GM21381 (cell line): ENCODE data around the gene KRTAP21-1.
"Not testable (repeated sequence)": the region's sequence is repeated elsewhere in the genome, so short reads cannot be mapped to it uniquely, and the experiment has no call there.

Experiments used
- ATAC-seq: cut with Tn5 transposase; IDR thresholded peaks from one replicate; pipeline ENCODE4 v1.9.1; 2021; ENCODE audit warnings: mild to moderate bottlenecking, moderate library complexity; ENCODE audit not compliant: unreplicated experiment

The KRTAP21-1 gene

DNA sequence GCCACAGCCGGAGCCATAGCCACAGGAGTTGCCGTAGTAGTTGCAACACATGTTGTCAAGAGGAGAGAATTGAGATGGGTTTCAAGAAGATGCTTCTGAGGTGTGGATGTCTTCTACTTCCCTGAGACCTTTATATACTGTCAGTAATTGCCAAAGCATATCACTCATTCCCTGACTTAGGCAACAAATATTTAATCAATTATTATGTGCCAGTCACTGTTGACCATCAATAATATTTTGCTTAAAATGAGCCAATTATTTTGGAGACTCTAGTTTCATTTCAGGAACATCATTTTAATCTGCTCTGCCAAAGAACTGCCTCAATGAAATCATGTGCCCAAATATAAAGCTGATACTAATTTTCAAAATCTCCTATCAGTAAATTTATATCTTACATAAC lies at the start of gene KRTAP21-1:
TSS of gene KRTAP21-1 (minus strand) at position 101 of the 400 bp plus-strand sequence. CDS start at position 51, 50 bp downstream.
- not testable (repeated sequence) for ATAC-seq

DNA sequence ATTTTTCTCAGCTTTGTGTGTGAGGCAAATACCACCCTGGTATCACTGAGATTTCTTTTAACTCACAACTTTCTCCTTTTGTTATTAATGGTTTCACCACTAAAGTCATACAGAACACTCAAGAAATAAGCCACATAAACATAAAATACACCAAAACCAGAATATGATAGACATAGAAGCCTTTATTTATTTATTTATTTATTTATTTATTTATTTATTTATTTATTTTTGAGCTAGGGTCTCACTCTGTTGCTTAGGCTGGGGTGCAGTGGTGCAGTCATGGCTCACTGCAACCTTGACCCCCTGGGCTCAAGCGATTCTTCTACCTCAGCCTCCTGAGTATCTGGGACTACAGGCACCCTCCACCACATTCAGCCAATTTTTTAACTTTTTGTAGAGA lies 45.4 kb upstream of the KRTAP21-1 start:
- ATAC-seq, result no peak

DNA sequence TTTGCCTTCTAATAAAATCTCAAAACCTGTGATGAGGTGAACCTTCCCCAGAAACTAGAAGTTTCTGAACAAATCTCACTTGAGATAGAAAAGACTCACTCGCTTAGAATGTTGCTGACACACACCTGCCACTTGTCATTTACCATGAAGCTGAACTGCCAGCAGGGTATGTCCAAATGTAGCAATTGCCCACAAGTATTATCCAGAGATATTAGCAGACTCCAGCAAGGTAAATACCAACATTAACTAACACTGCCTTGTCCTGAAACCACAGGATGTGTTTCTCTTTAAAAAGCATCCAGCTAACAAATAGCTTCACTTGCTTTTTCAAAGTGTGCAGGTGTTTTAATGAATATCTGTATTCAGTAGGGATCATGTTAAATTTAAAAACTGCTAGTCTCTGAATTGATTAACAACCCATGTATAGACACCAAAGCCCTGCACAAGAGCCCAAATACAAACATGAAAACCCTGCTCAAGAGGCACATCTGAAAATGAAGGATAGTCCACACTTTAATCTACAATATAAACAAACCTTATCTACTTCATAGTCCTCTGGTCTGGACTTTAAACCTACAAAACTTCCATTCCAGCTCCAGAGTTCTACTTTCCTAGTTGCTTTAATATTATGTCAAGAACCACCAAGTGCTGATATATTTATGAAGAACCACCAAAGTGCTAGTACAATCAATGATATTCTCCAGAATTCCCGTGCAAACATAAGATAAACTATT lies 38.5 kb upstream of the KRTAP21-1 start:
- ATAC-seq, result no peak

DNA sequence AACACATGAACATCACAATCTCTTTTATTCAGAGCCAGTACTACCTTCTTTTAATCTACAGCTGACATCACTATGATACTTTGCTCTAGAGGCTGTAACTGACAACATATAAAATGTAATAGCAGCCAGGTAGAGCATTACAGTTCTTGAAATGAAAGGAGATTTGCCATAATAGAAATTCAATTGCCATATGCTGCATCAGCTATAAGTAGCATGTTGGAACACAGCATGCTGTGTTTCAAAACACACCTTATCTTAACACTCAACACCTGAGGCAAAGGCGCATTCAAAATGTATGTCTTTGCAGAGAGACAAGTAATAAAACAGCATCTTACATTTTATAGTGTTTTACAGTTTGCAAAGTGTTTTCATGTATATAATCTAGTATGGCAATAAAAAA lies 24.0 kb upstream of the KRTAP21-1 start:
- ATAC-seq, result no peak

DNA sequence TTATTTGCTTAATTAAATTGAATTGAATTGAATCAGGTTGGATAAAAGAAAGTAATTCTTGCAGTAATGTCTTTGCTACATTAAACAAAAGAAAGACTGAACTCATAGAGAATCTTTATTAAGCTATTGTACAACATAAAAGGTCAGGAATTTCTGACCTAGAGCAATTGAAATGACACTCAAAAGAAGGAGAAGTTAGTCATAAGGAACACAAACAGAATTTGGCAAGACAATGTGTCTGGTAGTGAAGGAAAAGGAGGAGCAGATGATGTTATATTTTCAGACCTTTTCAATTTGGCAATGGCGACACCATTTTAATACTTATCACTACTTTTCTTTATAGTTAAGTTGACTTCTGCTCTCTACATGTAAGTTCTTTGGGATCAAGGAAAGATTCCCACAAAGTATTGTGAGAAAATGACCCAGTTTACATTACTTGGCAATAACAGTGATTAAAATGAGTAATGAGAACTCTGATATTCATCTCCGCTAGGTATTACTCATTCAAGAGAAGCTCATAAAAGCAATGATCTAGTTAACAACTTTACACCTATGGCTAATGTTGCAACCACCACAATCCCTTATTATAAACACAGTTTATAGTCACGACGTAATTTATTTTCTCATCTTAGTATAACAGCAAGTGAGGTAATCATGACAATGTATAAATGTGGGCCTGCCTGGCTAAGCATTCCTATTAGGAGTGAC lies 14.7 kb upstream of the KRTAP21-1 start:
- no peak for ATAC-seq

DNA sequence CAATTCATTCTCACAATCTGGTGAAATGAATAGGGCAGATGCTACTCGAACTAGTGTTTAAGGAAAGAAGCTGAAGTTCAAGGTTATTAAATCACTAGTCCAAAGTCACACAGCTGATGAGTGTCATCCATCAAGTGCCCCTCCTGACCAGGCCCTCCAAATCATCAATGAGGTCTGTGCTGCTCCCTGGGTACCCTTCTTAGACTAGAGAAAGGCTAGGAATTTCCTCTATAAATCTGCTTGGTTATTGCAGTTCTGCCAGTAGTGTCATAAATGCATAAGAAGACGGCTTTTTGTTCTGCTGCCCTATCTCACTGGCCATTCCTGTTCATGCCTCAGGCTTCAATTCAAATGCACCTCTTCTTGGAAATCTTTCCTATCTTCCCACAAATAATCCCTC lies 5.5 kb upstream of the KRTAP21-1 start:
- no peak for ATAC-seq

DNA sequence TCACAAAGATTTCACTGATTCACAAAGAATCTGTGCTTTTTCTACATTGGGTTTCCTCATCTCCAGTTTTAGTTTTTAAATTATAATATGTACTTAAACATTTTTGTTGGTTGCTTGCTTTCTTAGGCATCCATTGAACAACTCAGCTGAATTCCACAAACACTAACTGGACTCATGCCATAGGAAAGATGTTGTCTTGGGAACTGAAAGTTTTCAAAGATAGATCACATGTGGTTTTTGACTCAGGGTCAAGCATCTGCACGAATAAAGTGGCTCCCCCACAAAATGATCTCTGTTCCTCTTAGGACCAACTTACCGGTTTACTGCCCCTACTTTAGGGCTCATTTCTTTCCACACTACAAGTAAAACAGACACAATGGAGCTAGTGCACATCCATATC lies 3.1 kb upstream of the KRTAP21-1 start:
- ATAC-seq, result no peak

DNA sequence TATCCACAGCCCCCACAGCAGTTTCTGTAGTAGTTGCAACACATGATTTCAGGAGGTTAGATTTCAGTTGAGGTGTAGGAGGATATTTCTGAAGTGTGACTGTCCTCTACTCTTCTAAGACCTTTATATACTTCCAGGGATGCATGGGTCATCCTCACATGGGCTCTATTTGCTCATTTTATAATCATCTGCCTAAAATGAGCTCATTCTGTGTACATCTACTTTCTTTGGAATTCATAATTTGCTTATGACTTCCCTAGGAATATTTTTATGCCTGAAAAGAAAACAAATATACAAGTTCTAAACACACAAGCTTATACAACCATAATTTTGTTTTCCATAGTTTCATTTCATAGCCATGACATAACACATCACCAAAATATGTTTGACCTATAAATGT lies 8.1 kb downstream of the KRTAP21-1 start, which contains the start of gene KRTAP21-2:
TSS of gene KRTAP21-2 (minus strand) at position 101 of the 400 bp plus-strand sequence. CDS start at position 44, 57 bp downstream.
- no peak for ATAC-seq

DNA sequence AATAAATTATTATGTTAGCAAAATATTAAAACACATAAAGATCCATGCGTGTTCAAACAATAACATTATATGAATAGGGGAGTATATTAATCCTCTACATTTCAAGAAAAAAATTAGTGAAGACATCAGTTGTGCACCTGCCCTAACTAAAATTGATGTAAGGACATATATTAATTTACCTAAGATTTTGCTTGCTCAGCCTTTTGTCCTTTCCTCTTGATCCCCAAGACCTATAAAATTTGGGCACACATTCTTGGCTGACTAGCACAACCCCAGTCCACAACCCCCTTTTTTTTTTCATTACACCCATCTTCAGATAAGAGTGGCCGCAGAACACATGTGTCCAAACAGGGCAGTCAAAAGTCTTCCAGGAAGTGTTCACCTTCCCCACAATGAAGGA lies 14.8 kb downstream of the KRTAP21-1 start:
- no peak for ATAC-seq

DNA sequence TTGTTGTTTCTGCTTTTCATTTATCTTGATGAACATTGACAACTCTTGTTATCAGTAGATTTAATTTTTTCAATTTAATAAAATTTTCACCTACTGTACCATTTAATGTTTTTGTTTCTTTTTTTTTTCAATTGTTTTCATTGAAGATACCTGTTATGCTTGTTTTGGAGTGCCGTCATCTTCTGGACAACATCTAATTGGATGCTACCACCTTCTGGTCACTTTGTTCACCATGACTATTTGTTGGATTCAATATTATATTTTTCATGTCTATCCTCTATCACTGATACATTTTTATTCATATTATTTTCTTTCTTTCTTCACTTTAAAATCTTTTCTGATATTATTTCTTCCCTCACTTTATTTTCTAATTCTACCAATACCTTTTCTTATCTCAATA lies 22.2 kb downstream of the KRTAP21-1 start:
- ATAC-seq, result no peak

DNA sequence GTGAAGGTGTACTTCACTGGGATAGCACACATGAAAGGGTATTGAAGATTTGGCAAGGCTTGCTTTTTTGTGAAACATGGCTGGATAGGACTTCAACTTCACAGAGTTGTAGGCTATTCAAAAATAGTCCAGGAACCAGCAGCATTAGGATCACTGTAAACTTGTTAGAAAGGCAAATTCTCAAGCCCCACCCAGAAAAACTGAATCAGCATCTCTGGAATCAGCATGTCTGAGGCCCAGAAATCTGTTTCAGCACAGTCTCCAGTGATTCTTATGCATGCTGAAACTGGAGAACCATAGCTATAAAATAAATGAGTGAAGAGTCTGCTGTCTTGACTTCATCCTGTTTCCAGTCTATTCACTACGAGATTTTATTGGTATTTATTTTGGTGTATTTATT lies 28.5 kb downstream of the KRTAP21-1 start:
- no peak for ATAC-seq

DNA sequence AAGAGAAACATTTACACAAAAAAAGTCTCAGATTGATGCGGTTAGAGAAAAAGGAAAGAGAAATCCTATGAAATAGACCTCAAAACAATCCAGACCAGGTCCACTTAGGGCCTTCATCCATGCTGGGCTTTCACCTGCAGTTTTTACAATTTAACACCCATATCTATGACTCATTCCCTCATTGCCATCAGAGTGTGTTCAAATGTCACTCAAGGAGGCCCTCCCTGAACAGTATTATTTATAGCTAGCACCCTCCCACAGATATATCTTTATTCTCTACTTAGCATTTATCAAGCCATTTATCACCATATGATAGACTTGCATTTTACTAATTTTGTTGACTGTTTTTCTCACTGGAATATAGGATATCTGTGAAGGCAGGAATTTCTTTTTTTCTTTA lies 35.8 kb downstream of the KRTAP21-1 start:
- no peak for ATAC-seq

DNA sequence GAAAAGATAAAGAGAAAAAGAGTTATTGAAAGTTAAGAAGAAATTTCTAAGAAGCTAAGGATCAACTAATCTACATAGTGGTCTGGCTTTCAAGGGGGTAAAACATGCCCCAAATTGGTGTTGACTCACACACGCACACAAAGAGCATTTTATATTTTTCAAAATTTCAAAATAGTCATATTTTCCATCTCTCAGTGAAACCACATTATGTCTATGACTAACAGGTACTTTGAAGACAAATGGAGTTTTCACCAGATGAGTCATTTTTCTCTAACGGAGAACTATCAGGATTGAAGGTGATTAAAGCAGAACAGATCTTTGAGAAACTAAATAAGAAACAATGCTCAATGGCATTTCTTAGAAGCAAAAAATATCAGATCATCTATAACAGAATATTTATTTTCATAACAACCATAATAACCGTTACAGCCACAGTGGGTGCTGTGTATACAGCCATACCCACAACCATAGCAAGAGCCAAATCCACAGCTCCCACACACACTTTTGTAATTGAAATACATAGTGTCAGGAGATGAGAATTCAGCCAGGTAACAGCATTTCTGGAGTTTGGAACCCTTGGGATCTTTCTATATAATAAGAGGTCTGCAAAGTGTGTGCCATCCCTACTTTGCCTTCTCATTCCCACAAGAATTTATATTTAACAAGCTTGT lies 36.9 kb downstream of the KRTAP21-1 start, which contains the start of gene KRTAP21-3:
TSS of gene KRTAP21-3 (minus strand) at position 539 of the 671 bp plus-strand sequence. CDS start at position 521, 18 bp downstream.
- ATAC-seq, result no peak

DNA sequence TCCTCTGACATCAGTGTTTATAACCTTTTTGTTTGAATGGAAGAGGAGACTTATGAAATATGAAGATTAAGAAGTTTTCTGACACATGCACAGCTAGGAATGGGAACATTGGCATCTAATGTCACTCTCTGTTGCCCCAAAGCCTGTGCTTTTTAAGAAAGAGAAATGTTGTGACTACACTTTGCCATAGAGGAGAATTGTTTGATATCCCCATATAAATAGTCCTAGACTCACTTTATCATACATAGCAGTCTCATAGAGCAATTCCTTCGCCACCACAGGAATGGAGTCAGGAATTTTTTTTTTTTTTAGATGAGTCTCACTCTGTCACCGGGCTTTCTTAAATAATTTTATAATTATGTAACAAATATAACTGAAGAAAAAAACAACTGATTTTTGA lies 38.1 kb downstream of the KRTAP21-1 start:
- ATAC-seq, result no peak

DNA sequence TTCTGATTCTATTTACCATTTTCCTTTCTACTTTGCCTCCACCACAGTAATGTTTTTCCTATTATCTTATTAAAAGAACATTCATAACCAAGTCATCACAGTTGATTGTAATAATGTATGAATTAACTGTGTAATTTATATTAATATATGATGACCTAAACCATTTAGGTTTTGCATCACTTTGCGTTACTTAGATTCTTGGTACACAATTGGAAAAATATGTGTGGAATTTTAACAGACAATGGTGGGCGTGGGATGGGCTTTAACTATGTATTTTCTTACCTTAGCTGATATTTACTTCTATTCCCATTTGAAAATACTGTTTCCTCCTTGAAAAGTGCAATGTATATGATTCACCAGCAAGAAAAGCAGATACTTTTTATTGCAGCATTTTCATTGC lies 40.3 kb downstream of the KRTAP21-1 start:
- ATAC-seq, result no peak

DNA sequence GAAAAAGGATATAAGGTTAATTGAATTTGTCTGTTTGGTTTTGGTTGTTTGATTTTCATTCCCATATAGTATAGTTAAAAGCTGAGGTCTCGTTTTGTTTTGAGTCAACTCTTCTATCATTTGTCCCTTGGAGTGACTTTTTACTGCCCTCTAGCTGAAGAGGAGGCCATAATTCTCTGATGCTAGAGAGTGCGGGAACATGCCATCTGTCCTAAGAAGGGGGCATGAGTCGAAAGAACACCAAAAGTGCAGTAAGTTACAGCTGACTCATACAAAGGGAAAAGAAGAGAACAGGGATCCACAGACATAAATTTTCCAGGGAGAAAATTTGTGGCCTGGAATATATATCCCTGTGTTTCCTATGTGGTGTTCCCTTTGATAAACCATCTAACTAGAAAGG lies 40.8 kb downstream of the KRTAP21-1 start:
- no peak for ATAC-seq

DNA sequence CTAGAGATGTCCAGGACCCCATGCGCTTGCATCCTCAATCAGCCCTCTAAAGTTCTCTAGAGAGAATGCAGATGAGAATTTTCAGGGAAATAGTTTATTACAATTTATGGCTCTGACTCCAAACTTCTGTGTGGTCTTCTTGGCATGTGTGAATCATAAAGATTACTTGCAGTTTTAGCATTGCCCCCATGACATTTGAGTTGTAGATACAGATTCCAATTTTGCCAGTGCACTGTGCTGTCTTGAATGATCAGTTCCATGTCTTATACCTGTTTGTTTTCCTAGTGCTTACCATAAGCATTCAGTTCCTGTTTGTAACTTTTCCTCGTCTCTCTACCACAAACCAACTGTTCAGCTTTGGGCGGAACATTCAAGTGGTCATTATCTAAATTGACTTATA lies 41.5 kb downstream of the KRTAP21-1 start:
- no peak for ATAC-seq

DNA sequence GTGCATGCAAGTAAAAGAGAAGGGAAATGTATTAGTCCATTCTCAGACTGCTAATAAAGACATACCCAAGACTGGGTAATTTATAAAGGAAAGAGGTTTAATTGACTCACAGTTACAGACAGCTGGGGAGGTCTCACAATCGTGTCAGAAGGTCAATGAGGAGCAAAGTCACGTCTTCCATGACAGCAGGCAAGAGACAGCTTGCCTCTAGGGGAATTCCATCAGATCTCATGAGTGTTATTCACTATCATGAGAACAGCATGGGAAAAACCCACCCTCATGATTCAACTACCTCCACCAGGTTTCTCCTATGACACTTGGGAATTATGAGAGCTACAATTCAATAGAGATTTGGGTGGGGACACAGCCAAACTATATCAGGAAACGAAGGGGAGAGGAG lies 44.7 kb downstream of the KRTAP21-1 start:
- no peak for ATAC-seq

DNA sequence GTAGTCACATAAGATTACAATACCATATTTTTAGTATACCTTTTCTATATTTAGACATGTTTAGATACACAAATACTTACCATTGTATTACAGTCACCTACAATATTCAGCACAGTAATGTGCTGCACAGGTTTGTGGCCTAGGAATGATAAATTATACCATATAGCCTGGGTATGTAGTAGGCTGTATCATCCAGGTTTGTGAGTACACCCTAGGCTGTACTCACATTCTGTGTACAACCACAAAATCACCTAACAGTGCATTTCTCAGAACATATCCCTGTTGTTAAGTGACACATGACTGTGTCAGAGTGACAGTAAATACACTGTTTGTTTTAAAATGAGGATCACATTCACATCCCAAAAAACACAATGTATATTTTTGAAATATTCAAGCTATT lies 47.8 kb downstream of the KRTAP21-1 start:
- no peak for ATAC-seq
